Measurements from ENCODE around the gene NTN4.

Gene NTN4

GRCh38 chr12:95790033-95790916, at the start of gene NTN4:
Gene NTN4, minus strand, starts transcription at chr12:95790764. Its CDS starts 455 bp downstream, at chr12:95790309.
- in situ Hi-C loops (cut with MboI; ENCODE audit: low sequenced_read_pairs): no loop called here

GRCh38 chr12:95838125-95838524, 47.6 kb upstream of the NTN4 start:
- in situ Hi-C loops (cut with MboI; ENCODE audit: low sequenced_read_pairs): no loop called here

DNA sequence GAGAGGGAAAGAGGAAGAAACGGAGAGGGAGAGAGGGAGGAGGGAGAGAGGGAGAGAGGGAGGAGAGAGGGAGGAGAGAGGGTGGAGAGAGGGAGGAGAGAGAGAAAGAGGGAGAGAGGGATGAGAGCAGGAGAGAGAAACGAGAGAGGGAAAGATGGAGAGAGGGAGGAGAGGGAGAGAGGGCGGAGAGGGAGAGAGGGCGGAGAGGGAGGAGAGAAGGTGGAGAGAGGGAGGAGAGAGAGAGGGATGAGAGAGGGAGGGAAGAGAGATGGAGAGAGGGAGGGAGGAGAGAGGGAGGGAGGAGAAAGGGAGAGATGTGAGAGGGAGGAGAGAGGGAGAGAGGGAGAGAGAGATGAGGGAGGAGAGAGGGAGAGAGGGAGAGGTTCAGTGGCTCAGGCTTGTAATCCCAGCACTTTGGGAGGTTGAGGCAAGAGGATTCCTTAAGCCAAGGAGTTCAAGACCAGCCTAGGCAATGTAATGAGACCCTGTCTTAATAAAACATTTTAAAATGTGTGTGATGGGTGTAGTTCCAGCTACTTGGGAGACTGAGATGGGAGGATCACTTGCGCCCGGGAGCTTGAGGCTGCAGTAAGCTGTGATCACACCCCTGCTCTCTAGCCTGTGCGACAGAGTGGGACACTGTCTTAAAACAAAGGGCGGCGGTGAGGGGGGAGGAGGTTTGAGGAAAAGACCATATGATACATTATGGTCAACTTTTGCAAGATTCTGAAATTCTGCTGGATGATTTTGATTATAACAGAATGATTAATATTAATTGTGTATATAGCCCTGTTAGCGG, 46.9 kb upstream of the NTN4 start:
- in situ Hi-C loops (cut with MboI; ENCODE audit: low sequenced_read_pairs): no loop called here

GRCh38 chr12:95836630-95837239, 46.2 kb upstream of the NTN4 start:
- in situ Hi-C loops (cut with MboI; ENCODE audit: low sequenced_read_pairs): no loop called here

- in situ Hi-C loops (cut with MboI; ENCODE audit: low sequenced_read_pairs): no loop called here
Measured at GRCh38 chr12:95836185-95836609, 45.6 kb upstream of the NTN4 start.

GRCh38 chr12:95834572-95834971, 44.0 kb upstream of the NTN4 start:
- in situ Hi-C loops (cut with MboI; ENCODE audit: low sequenced_read_pairs): no loop called here

- in situ Hi-C loops (cut with MboI; ENCODE audit: low sequenced_read_pairs): no loop called here
Measured at GRCh38 chr12:95830335-95831089, 39.9 kb upstream of the NTN4 start.

DNA sequence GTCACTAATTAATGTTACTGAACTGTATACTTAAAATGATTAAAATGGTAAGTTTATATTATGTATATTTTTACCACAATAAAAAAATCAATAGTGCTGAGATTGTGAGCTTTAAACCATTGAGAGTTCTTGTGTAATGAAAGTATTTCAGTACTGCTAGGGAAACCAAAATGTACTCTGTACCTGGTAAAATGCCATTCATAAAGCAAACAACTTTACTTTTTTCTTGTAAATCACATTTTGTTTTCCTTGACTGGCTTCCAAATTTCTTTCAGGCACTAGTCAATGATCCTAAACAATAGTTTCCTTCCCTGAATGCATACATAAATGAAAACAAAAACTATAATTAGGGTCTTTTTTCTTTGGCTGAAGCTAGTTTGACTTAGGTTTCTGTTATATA, 38.8 kb upstream of the NTN4 start:
- in situ Hi-C loops (cut with MboI; ENCODE audit: low sequenced_read_pairs): no loop called here

DNA sequence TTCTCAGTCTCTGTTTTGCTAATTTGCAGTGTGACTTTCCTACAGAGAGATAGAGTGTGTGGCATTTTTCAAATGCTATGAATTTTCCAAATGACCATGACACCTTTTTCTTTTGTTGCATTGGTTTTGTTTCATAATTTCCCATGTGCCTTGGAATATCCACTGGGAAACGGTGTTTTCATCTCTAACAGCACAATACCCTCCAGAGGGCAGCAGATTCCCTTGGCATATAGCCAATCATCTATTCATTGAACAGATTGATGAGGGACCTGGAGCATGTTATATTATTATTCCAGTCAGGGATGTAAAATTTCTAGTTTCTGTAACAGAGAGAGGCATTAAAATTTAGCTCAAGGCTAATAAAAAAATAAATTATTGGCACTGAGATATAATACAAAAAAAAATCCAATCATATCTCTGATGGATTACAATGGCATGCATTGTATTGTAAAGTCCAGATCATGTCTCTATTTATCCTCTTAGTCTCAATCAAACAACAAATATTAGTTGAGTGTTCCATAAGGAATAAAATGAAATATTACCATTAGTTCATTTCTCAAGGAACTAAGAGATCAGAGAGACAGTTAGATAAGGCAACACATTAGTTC, 29.6 kb upstream of the NTN4 start:
- in situ Hi-C loops (cut with MboI; ENCODE audit: low sequenced_read_pairs): loop anchor here (25.0 kb wide), 1 partner anchor 233 kb away; no protein-coding TSS in a partner anchor

DNA sequence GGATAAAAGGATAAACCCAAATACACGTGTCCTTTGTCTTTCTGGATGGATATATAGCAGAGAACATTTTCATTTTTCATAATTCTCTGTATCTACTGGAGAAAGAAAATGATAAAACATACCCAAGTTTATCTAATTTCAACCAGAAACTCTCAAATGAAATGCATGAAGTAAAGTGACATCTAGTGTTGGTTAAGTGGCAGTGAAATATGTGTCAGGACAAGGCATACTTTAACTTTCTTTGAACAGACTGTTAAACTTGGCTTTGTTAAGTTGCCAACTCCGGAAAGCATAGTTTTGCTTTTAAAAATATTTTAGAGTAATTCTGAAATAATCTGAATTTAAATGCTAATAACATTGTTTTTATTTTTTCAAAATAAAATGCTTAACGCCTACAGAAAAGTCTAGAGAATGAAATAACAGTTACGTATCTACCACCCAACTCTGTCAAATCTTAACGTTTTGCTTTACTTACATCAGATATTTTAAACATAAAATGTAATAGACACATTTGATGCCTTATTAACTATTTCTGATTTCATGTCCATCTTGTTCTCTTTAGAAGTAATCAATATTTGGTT, 25.2 kb upstream of the NTN4 start:
- in situ Hi-C loops (cut with MboI; ENCODE audit: low sequenced_read_pairs): loop anchor here (25.0 kb wide), 1 partner anchor 228 kb away; no protein-coding TSS in a partner anchor

DNA sequence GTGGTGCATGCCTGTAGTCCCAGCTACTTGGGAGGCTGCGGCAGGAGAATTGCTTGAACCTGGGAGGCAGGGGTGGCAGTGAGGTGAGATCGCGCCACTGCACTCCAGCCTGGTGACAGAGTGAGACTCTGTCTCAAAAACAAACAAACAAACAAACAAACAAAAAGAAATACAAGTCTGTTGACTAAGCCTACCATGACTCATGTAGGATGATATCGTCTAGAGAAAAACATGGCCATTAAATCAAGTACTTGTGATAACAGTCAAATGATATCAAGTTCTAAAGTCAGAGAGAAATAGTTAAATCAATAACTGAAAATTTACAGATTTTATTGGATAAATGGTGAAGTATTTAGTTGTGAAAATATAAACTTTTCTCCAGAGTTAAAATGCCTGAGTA, 21.6 kb upstream of the NTN4 start:
- in situ Hi-C loops (cut with MboI; ENCODE audit: low sequenced_read_pairs): loop anchor here (25.0 kb wide), 1 partner anchor 225 kb away; no protein-coding TSS in a partner anchor

DNA sequence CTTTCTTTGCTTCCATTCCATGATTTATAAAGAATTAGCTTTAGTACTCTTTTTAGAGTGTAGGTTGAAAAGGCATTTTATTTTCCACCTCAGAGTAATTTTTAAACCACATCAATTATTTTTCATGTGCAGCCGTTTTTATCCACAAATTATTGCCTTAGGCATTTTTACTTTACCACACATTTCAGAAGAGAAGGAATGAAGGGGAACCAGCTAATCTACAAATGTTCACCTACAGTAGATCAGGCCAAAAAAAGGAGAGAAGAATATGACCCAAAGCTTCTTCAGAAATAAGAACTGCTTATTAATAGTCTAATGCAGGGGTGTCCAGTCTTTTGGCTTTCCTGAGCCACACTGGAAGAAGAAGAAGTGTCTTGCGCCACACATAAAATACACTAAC, 19.8 kb upstream of the NTN4 start:
- in situ Hi-C loops (cut with MboI; ENCODE audit: low sequenced_read_pairs): loop anchor here (25.0 kb wide), 1 partner anchor 223 kb away; no protein-coding TSS in a partner anchor

DNA sequence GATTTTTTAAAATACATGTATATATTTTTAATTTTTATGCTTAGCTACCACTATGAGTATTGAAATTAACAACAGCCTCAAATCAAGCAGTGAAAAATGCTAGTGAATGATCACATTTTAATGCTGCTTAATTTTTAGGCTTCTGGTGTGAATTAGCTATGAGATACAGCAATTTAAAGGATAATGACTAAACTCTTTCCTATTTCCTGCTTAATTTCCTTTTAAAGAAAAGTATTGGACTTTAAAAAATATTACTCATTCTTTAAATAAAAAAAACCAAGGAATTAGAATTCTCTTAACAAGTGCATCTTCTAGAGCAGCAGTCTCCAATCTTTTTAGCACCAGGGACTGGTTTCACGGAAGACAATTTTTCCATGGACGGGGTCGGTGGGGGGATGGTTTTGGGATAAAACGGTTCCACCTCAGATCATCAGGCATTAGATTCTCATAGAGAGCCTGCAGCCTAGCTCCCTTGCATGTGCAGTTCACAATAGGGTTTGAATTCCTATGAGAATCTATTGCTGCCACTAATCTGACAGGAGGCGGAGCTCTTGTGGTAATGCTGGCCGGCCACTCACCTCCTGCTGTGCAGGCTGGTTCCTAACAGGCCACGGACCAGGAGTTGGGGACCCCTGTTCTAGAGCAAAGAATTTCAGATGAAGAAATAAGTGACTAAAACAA, 18.6 kb upstream of the NTN4 start:
- in situ Hi-C loops (cut with MboI; ENCODE audit: low sequenced_read_pairs): loop anchor here (25.0 kb wide), 1 partner anchor 222 kb away; no protein-coding TSS in a partner anchor

DNA sequence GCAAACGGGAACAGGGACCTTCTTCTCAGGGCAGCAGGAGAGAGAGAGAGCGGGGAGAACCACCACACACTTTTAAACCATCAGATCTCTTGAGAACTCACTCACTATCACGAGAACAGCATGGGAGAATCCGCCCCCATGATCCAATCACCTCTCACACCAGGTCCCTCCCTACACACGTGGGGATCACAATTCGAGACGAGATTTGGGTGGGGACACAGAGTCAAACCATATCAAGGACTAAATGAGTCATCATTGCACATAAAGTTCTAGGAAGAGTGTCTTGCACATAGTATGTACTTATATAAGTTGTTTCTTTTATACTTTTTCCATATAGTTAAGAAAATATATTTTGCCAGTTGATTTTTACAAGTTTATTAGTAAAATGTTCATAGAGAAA, 17.6 kb upstream of the NTN4 start:
- in situ Hi-C loops (cut with MboI; ENCODE audit: low sequenced_read_pairs): loop anchor here (25.0 kb wide), 1 partner anchor 221 kb away; no protein-coding TSS in a partner anchor

- in situ Hi-C loops (cut with MboI; ENCODE audit: low sequenced_read_pairs): loop anchor here (25.0 kb wide), 1 partner anchor 219 kb away; no protein-coding TSS in a partner anchor
Measured at GRCh38 chr12:95805864-95806671, 15.5 kb upstream of the NTN4 start.

GRCh38 chr12:95804291-95804690, 13.7 kb upstream of the NTN4 start:
- in situ Hi-C loops (cut with MboI; ENCODE audit: low sequenced_read_pairs): loop anchor here (25.0 kb wide), 1 partner anchor 217 kb away; no protein-coding TSS in a partner anchor

DNA sequence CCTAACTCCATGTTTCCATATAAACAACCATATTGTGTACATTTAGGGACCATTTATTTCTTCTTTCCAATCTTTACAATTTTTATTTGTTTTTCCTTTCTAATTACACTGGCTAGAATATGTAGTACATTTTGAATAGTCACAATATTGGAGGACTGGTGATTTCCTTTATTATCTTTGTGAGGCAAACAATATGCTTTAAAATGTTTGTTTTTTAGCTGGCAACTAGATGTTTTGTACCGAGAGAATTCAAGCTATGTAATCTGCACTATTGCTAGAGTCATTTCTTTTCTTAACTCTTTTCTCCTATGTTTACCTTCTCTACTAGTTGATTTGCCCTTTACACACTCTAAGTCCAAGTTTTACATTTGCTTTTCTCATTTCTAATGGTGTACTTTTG, 13.3 kb upstream of the NTN4 start:
- in situ Hi-C loops (cut with MboI; ENCODE audit: low sequenced_read_pairs): loop anchor here (25.0 kb wide), 1 partner anchor 217 kb away; no protein-coding TSS in a partner anchor
